ENCODE data around the gene ITSN1. TPM values are rescaled to one million over a fixed set of nuclear protein-coding genes. Genes with fewer than 3 reads are reported as not detected.
"Not testable (repeated sequence)": the region's sequence is repeated elsewhere in the genome, so short reads cannot be mapped to it uniquely, and the experiment has no call there.

The ITSN1 gene
- total and polyA plus RNA-seq, 2 experiments from 2014 or later = 77.9 to 95.7 TPM

DNA sequence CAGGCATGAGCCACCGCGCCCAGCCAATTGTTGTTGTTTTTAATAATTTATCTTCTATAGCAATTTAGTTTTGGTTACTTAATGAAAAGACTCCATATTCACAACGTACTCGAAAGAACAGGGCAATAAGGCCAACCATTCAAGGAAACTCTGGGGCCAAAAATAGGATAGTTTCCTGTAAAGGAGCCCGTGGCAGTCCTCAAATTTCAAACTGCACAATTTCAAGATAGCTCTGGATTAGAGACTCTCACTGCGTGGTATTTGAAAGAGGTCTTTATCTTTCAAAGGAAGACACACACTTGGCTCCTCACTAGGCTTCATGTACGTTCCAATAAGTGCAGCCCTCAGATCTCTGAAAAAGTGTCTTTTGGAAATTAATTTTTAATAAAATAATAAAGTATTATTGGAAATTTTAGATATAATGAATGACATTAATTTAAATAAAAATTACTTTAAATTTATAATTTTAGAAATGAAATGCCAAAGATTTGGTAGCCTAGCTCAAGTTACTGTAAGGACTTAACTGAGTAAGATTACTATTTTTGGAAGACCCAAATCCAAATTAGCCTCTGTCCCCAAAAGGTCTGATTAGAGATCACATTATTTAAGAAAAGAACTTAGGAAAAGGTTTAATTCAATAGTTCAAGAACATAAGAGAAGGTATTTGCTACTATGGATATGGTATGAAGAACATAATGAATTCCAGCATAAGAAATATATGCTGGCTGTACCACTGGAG is 31.1 kb upstream of the ITSN1 start (continued):
- TF ChIP-seq, protein P1, sequence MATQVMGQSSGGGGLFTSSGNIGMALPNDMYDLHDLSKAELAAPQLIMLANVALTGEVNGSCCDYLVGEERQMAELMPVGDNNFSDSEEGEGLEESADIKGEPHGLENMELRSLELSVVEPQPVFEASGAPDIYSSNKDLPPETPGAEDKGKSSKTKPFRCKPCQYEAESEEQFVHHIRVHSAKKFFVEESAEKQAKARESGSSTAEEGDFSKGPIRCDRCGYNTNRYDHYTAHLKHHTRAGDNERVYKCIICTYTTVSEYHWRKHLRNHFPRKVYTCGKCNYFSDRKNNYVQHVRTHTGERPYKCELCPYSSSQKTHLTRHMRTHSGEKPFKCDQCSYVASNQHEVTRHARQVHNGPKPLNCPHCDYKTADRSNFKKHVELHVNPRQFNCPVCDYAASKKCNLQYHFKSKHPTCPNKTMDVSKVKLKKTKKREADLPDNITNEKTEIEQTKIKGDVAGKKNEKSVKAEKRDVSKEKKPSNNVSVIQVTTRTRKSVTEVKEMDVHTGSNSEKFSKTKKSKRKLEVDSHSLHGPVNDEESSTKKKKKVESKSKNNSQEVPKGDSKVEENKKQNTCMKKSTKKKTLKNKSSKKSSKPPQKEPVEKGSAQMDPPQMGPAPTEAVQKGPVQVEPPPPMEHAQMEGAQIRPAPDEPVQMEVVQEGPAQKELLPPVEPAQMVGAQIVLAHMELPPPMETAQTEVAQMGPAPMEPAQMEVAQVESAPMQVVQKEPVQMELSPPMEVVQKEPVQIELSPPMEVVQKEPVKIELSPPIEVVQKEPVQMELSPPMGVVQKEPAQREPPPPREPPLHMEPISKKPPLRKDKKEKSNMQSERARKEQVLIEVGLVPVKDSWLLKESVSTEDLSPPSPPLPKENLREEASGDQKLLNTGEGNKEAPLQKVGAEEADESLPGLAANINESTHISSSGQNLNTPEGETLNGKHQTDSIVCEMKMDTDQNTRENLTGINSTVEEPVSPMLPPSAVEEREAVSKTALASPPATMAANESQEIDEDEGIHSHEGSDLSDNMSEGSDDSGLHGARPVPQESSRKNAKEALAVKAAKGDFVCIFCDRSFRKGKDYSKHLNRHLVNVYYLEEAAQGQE (IDR thresholded peaks at IDR 0.05; ENCODE audit: unreplicated experiment) = no peak
- TF ChIP-seq, protein P2, sequence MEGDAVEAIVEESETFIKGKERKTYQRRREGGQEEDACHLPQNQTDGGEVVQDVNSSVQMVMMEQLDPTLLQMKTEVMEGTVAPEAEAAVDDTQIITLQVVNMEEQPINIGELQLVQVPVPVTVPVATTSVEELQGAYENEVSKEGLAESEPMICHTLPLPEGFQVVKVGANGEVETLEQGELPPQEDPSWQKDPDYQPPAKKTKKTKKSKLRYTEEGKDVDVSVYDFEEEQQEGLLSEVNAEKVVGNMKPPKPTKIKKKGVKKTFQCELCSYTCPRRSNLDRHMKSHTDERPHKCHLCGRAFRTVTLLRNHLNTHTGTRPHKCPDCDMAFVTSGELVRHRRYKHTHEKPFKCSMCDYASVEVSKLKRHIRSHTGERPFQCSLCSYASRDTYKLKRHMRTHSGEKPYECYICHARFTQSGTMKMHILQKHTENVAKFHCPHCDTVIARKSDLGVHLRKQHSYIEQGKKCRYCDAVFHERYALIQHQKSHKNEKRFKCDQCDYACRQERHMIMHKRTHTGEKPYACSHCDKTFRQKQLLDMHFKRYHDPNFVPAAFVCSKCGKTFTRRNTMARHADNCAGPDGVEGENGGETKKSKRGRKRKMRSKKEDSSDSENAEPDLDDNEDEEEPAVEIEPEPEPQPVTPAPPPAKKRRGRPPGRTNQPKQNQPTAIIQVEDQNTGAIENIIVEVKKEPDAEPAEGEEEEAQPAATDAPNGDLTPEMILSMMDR (conservative IDR thresholded peaks at IDR 0.05; ENCODE audit: low read depth in 2 of 2) = no peak
- no peak for TF ChIP-seq ZNF114 (CRISPR knock-in tag; IDR thresholded peaks at IDR 0.05)
- no peak for TF ChIP-seq EZH2 (IDR thresholded peaks at IDR 0.05; ENCODE audit: low read depth, unreplicated experiment)
- TF ChIP-seq POLR2AphosphoS5 (IDR thresholded peaks at IDR 0.05; ENCODE audit: low read depth) = no peak
- no peak for TF ChIP-seq ZNF331 (CRISPR knock-in tag; IDR thresholded peaks at IDR 0.05; ENCODE audit: low read depth)

GRCh38 chr21:33617565-33617964 is 24.7 kb upstream of the ITSN1 start:
- H3K79me2 ChIP-seq (replicated peaks; ENCODE audit: insufficient read depth); H4K20me1 ChIP-seq (replicated peaks; ENCODE audit: insufficient read depth); H3K36me3 ChIP-seq (ENCODE audit: insufficient read depth); H2AFZ ChIP-seq; H3K4me3 ChIP-seq; H3K4me2 ChIP-seq; H3K27ac ChIP-seq (ENCODE audit: low read depth); DNase-seq (ENCODE audit: low spot score); H3K9me3 Mint-ChIP-seq; H3K27me3 Mint-ChIP-seq (ENCODE audit: insufficient read depth, low read depth, poor library complexity); H3K4me3 Mint-ChIP-seq; H3K9me2 ChIP-seq (ENCODE audit: insufficient read depth); ATAC-seq; H3F3A ChIP-seq (replicated peaks; ENCODE audit: low read depth); H3K27me3 ChIP-seq (ENCODE audit: insufficient read depth): not testable (repeated sequence)
- Mint-ChIP-seq H3K27ac (peak overlapping the region; percentile 38), H3K36me3 (ENCODE audit: low read depth) (peaks cover 22% of the 10 kb centered on the region), H3K4me1 (peaks cover 16% of the 10 kb centered on the region)
- peaks cover 13% of the 10 kb centered on the region; the same call in 1 of the 2 replicates for H3K4me1 ChIP-seq (ENCODE audit: insufficient read depth)

DNA sequence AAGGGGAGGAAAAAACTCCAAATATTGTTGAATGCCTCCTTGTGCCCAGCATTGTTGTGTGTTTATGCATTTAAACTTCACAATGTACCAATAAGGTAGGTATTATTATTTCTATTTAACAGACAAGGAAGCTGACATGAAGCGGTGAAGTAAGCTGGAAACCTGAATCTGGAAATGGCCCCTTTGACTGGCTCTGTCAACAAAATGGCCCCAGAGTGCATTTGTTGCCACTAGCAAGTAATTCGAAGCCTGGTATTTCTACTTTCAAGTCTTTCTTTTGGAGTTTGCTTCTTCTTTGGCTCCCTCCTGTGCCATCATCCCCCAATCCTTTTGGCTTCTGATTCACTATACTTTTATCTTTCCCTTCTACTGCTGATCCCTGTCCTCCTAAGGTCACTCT is 23.9 kb upstream of the ITSN1 start:
- no peaks in the 10 kb centered on the region for H3F3A ChIP-seq (replicated peaks; ENCODE audit: low read depth)
- TF ChIP-seq, protein P3, sequence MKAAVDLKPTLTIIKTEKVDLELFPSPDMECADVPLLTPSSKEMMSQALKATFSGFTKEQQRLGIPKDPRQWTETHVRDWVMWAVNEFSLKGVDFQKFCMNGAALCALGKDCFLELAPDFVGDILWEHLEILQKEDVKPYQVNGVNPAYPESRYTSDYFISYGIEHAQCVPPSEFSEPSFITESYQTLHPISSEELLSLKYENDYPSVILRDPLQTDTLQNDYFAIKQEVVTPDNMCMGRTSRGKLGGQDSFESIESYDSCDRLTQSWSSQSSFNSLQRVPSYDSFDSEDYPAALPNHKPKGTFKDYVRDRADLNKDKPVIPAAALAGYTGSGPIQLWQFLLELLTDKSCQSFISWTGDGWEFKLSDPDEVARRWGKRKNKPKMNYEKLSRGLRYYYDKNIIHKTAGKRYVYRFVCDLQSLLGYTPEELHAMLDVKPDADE (IDR thresholded peaks at IDR 0.05) = no peak
- DNase-seq (ENCODE audit: low spot score) (peak; percentile 20), ATAC-seq (no peak)
- no peak overlapping the region for H3K27ac Mint-ChIP-seq
- no peak overlapping the region for H3K4me3 ChIP-seq
- peaks cover 2% of the 10 kb centered on the region for H3K27me3 Mint-ChIP-seq (ENCODE audit: insufficient read depth, low read depth, poor library complexity)
- H3K27ac ChIP-seq (ENCODE audit: low read depth) = no peak overlapping the region
- peaks cover 16% of the 10 kb centered on the region for H3K4me1 Mint-ChIP-seq
- H3K27me3 ChIP-seq (ENCODE audit: insufficient read depth) = no peaks in the 10 kb centered on the region
- H2AFZ ChIP-seq = no peak overlapping the region
- no peaks in the 10 kb centered on the region for H3K9me2 ChIP-seq (ENCODE audit: insufficient read depth)
- no peaks in the 10 kb centered on the region for H4K20me1 ChIP-seq (replicated peaks; ENCODE audit: insufficient read depth)
- H3K36me3 ChIP-seq (ENCODE audit: insufficient read depth) = no peaks in the 10 kb centered on the region
- peaks cover 13% of the 10 kb centered on the region; the same call in 1 of the 2 replicates for H3K4me1 ChIP-seq (ENCODE audit: insufficient read depth)
- peaks cover 22% of the 10 kb centered on the region for H3K36me3 Mint-ChIP-seq (ENCODE audit: low read depth)
- no peak overlapping the region for H3K4me3 Mint-ChIP-seq
- H3K79me2 ChIP-seq (replicated peaks; ENCODE audit: insufficient read depth) = no peaks in the 10 kb centered on the region
- no peak overlapping the region for H3K4me2 ChIP-seq
- H3K9me3 Mint-ChIP-seq = no peaks in the 10 kb centered on the region; the same call in 2 of the 3 replicates
